CD4-positive, alpha-beta T cell treated with Interferon alpha-2 for 1 hour (primary cell): ENCODE results near the gene TSPAN32.

Experiments used
- DNase-seq, 2 donors: peaks; one replicate each; pipeline ENCODE4 v3.0.0-alpha.2; 2020 to 2022

TSPAN32 gene

DNA sequence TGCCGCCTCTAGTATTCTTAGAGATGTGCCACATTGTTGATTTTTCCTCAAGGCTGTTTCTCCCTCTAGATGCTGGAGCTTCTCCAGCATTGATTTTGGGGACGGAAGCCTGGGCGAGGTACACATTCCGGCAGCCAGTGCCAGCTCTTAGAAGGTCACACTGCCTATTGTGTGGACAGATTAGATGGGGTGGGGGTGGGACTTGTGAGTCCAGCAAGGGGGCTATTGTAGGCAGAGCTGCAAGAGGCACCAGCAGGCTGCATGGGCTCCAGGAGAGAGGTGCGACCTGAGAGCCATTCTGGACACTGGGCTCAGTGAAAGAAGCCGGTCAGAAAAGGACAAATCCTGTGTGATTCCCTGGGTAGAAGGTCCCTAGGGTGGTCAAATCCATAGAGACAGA, 12.5 kb upstream of the TSPAN32 start:
- no peak for DNase-seq

DNA sequence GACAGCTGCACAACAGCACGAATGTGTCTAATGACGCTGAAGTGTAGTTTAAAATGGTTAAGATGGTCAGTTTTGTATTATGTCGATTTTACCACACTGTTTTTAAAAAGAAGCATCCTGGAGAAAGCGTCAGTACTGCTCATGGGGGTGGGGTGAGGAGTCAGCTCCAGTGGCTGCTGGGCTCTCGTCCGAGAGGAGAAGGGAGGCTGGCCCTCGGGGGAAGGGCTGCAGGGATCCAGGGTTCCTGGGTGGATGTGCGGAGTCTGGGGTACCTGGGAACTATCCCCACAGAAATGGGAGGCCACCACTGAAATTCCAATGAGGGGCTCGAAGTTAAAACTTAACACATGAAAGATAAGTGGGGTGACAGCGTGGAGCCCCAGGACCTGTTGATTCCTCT, 12.0 kb upstream of the TSPAN32 start:
- no peak for DNase-seq

DNA sequence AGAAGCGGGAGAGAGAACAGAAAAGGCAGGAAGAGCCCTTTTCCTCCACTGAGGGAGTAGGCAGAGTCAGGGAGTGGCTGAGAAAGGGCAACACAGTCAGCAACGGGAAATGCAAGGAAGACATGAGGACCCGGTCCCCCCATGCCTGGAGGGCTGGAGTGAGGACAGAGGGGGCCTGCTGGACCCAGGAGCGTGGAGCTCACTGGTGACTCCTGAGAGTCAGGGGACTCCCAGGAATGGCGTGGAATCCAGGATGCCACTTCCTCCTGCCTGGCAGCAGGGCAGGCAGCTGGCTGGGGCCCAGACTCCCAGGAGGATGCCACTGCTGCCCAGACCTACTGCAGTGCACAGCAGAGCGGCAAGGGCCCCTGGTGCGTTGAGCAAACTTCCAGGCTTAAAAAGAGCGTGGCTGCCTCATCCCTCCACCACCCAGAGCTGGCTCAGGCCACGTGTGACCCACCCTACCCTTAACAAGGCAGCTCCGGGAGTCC, 11.4 kb upstream of the TSPAN32 start:
- DNase-seq, result no peak

DNA sequence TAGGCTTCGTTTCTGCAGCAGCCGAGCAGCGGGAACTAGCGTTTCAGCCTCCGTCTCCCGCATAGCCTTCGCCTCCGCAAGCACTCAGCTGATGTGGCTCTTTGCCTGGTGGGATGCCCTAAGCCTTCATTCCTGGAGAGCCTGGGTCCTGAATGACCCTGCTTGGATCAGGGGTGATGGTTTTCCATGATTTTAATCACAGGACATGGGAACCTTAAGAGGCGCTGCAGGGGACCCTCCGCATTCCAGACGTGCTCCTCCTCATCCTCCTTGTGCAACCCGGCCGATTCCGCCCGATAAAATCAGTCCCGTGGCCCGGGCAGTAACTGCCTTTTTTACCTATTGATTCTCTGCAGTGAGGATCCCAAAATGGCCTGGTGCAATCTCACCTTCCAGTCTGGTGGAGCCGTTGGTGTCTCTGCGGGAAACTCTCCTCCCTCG, 8.3 kb upstream of the TSPAN32 start:
- no peak for DNase-seq

DNA sequence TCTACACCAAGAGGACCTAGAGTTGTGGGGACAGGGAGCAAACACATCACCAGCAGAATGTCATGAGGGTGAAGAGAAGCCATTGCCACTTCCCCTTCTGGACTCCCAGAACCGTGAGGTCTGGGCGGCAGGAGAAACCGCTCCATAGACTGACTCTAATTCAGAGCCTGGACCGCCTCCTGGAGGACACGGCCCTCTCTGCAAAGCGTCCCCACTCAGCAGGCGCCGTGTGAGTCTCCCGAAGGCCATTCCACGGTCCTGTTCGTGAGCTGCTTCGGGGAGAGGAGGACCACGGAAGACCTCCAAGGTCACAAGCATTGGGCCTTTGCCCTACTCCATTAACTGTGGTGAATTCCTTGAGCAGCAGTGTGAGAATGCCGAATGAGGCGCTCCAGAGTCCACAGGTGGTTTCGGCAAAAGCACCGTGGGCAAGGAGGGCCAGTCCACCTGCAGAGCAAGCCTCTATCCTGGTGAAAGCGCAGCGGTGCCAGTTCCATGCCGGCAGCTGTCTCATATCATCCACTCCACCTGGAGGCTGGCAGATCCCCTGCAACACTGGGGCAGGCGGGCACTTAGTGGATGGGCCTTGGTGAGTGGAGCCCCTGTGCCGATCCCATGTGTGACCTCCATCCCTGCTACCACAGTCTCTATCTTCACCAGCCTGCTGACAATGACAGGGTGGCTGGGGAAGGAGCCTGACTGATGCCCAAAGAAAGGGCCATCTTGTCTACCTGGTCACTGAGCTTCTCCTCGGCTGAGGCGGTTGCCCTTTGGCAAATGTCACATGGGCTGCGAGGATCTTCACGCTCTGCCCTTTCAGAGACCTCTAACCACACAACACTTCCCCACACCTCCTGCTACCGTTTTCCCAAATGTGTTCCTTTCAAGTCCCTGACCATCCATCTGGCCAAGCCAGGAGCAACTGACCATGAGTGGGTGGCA, 7.6 kb upstream of the TSPAN32 start:
- peak in 1 of 2 donors; percentile 27 for DNase-seq

DNA sequence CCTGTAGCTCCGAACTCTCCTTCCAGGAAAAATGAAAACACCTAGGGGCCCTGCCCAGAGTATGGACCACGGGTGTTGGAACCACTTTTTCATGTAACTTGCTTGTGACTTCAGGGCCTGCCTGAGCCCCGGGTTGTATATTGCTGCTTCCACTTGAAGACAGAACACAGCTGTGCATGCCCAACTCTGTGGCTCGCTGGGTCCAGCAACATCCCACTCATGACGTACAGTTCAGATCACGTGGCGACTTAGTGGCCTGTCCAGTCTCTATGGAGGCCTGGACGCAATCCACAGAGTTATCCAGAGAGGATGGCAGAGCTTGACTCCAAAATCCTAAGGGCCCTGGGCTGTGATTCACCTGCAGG, 6.9 kb upstream of the TSPAN32 start:
- DNase-seq, result no peak

DNA sequence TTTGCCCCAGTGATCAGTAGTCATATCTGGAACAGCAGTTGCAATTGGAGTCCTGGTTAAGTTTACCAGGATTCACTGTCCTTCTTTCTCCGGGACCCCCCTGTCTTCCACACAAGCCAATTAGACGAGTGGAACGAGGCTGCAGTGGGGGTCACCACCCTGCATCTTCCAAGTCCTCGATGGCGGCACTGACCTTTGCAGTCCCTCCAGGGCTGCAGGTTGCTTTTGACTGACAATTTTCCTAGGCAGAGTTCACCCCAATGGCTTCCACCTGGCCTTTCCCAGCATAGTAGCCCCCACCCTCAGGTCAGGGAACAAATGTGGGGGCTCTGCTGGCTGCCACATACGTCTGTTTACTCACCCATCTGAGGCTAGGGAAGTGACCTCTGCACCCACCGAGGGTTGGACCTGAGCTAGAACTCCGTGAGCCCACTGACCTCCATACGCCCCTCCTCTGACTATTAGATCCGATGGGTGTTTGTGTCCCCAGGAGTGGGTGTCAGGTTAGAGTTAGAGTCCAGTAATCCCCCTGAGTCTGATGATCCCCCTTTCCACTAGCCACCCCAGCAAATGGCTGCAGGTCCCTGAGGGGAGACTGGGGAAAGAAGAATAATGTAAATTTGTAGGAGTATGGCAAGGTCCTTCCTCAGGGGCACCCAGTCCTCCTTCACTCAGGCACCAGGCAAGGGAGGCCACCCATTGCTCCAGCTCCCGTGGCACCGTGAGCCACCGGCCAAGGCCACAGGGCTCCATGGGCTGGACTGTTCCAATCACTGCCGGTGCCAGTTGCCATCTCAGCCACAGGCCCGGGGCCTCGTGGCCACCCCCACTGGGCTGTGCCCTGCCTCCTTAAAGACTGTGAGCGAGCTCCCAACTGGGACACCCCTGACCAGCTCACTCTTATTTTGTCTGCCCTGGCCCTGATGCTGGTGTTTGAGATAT, 5.6 kb upstream of the TSPAN32 start:
- no peak for DNase-seq

DNA sequence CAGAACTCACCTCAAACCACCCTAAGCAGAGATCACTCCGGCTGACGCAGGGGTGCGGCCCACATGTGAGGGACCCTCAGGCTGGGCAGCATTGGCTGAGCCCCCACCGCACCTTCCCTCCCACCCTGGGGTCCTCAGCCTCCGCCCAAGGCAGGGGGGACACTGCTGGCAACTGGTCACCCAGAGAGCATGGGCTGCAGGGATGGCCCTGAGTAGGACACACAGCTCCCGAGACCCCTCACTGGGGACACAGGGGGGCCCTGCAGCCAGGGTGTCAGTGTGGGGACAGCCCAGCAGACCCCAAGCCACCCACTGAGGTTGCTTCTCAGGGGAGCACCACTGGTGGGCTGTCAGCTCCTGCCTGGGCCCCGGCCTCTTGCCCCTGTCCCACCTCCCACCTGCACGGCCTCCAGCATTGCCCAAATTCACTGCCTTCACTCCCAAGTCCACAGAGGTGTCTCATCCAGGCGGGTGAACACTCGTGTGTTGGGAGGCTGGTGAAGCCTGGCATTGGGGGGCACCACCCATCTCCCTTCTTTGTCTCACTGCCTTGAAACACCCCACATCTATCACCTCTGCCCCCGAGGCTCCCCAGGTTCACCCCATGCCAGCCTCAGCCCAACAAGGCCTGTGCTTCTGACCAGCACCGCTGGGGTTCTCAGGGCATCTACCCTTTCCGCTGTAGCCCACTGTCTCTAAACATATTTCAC, 4.7 kb upstream of the TSPAN32 start:
- DNase-seq, result no peak

DNA sequence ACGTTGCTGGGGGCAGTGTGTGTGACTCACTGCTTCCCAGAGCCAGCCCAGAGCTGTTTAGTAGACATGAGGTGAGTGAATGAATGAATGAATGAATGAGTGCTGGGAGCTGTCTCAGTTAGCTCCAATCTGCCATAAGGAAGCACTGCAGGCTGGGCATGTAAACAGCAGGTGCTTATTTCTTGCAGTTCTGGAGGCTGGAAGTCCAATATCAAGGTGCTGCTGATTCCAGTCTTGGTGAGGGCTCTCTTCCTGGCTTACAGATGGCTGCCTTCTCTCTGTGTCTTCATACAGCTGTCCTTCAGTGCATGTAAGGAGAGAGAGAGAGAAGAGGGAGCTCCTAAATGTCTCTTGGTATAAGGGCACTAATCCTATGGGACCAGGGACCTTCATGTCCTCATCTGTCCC, 4.2 kb upstream of the TSPAN32 start:
- no peak for DNase-seq

DNA sequence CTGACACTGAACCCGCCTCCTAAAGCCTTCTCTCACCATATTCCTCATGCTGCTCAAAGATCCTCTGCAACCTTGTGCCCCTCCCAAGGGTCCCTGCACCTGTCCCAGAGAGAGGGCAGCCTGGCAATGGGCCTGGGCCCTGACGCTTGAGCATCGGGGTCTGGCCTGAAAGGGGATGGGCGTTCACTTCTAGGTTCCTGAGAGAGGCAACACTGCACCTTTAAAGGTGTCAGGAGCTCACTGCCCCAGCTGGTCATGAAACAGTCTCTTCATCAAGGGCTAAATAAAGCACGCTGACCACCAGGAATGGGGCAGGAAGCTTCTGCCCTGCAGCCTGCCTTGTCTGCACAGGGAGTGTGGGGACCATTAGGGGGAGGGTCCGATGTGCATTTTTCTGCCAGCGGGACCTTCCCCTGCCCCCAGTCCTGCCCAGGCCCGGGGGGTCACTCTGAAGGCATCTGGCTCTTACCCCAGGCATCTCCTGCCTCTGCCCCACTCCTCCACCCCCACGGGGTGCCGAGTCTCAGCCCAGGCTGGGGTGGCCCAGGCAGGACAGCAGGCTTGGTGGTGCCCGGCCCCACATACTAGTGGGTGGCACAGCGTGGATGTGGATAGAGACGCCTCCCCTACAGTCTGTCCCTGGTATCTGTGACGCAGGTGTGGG, 3.5 kb upstream of the TSPAN32 start:
- no peak for DNase-seq

DNA sequence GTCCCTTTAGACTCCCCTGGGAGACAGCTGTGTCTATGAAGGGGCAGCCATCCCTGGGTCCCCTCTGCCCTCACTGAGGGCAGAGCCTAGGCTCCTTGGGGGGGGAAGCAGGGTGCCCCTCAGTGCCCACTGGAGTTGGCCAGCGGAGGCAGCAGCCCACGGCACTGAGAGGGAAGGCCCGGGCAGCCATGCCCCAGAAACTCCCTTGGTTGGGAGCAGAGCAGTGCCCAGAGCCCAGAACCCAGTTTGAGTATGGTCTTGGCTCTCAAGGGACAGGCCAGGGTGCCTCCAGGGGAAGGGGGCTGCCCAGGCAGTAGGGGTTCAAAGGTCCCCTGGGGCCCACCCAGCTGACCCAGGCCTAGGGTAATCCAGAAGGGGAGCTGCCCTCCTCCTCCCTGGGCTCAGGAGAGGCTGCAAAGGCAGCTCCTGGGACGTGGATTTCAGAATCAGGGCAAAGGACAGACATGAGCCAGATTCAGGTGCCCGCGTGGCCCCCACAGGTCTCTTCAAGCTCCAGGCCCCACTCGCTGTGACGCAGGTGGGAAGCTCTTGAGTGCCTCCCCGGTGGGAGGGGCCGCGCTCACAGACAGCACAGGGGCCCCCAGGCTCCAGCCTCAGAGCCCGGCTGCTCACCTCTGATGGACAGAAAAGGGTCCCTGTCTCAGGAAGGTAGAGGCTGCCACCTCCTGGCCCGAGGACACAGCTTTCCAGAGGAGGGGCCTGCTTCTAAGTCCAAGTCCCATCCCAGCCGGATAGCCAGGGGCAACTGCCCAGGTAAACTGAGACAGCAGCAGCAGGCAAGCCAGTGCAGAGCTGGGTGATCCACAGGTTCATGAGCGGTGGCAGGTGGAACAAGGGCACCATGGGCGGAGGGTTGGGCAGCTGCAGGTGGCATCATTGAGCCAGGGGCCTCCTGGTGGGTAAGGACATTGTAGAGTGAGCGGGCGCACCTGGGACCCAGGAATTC, 2.7 kb upstream of the TSPAN32 start:
- peak in 1 of 2 donors; percentile 28 for DNase-seq

DNA sequence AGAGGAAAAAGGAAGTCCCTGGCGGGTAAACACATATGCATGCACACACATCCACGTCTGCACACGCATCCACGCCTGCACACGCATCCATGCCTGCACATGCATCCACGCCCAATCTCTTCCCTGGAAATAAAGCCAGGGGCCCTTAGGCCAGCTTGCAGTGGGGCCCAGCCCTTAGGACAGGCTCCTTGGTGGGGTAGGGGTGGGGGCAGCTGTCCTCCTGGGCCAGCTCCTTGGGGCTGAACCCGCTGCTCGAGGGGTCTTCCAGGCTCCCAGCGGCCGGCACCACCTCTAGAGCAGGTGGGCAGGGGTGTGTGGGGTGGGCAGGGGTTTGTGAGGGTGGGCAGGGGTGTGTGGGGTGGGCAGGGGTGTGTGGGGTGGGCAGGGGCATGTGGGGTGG, 2.0 kb upstream of the TSPAN32 start:
- no peak for DNase-seq

DNA sequence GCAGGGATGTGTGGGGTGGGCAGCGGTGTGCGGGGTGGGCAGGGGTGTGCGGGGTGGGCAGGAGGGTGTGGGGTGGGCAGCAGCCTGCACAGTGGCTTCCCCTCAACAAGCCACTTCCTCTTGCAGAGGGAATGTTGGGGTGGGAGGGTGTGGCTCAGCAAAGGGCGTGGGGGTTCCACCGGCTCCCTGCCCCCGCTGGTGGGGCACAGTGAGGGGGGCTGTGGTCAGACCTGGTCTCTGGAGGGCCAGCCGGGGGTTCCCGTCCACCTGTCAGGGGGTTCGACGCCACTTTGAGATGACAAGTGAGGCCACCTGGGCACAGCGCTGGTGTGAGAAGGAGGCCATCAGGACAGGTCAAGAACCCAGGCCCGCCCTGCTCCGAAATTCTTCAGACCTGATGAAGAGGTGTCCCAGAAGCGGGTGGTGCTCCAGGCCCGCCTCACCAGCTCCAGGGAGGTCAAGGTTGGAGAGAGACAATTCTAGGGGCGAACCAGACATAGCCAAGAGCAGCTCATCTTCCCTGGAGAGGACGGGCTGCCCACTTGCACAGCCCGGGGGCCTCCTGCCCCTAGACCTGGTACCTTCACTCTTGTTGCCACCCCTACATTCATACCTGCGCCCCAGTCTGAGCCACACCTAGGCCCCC, 1.4 kb upstream of the TSPAN32 start:
- peak; percentile 23 to 37 for DNase-seq

DNA sequence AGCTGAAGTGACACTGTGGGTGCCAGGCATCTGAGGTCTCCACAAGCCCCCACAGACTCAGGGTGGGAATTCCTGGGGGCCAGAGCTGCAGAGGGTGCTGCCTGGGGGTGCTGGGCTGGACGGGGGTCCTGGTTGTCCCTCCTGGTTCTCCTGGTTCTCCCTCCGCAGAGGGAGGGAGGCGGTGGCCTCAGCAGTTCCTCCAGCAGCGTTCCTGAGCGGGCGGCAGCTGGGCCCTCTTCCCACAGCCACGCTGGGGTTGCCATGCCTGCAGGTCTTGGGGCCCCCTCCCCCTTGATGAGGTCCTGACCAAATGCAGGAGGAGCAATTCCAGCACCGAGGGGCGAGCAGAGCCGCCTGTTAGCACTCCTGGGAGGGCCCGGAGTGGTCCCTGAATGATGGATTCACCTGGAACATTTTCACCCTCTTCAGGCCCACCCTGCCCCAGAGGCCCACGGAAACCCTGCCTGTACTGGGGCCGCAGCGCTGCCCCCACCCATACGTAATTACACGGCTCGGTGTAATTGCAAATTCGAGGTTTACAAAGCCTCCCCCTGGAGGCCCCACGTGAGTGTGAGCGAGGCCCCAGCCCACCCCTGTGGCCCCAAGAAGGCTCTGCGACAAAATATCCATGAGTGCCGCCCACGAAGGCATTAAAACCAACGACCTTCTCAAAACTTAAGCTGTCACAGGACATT, 730 bp upstream of the TSPAN32 start:
- DNase-seq, result peak in 1 of 2 donors; percentile 21

DNA sequence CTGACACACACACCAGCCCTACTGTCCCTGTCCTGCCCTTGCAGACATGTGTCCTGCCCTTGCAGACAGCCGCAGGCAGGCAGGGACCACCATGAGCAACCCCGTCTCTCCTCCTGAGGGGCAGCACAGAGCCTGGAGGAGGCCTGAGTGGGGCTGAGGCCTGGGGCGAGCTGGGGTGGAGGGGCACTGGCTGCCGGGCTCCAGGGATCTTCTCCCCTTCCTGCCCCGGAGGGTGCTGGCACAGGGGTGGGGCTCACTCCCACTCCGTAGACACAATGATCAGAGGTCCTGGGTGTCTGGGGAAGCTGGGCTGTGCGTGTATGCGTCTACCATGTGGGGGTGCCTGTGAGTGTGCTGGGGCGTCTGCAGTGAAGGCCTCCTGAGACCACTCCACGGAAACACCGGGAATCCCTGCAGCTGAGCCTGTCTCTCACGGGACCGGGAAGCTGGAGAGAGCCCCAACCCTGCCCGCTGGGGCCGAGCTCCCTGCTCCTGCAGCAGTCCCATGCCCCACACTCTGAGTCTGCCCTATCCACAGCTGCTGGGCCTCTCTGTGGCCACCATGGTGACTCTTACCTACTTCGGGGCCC, 588 bp downstream of the TSPAN32 start:
- peak in 1 of 2 donors; percentile 28 for DNase-seq

DNA sequence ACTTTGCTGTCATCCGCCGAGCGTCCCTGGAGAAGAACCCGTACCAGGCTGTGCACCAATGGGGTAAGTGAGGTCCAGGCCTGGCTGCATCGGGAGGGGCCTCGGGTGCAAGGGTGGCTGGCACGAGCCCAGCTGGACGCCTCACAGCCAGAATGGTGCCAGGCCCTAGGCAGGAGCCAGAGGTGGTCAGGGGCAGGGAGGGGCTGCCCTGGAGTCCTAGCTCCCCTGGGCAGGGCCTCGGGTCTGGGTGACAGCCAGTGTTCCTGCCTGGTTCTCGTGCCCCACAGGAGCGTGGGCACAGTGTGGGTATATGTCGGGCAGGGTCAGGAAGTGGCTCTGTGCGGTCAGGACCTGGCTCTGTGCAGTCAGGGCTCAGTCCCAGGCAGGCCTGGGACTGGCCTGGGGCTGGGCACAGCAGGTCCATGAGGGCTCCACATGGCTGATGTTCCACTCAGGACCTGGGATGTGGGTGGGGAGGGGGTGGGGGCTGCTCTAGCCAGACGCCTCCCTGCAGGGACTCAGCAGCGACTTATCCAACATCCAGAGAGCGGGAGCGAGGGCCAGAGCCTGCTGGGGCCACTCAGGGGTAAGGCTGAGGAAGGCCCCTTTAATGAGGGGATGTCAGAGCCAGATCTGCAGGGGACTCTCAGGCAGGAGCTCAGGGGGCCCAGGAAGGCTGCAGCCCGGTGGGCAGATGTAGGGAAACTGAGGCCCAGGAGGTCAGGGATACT, 1.2 kb downstream of the TSPAN32 start:
- DNase-seq, result peak in 1 of 2 donors; percentile 16

DNA sequence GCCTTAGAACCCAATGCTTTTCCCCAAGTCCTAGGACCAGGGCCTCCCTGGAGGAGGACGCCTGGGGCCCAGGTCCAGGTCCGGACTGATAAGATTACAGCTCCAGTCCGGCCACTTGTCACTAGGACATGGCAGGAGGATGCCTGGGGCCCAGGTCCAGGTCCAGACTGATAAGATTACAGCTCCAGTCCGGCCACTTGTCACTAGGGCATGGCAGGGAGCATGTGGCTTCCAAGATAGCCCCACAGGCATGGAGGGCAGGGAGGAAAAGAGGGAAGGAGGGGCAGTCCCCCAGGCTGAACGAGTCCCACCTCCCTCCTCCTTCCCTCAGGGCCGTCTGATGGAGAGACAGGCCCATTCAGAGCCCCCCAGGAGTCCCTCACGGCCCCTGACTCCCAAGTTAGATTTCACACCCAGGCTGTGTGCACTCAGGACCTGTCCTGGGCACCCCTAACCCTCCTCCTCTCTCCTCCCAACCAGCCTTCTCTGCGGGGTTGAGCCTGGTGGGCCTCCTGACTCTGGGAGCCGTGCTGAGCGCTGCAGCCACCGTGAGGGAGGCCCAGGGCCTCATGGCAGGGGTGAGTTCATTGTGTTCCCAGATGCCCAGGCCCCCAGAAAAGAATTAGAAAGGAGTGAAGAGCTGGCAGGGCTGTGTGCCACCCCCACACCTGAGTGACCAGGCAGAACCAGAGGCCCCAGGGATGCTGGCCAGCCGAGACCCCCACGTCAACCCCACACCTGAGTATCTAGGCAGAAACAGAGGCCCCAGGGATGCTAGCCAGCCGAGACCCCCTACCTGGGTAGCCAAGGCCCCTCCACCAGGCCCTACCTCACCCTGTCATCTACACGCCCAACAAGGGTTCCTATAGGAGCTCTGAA, 2.1 kb downstream of the TSPAN32 start:
- DNase-seq, result no peak
